CD4-positive, alpha-beta T cell treated with Interleukin-6 for 4 hours (primary cell): ENCODE data around the gene UBE2G2.

Experiments used
- DNase-seq: peaks from one replicate; pipeline ENCODE4 v3.0.0-alpha.2; 2020; ENCODE audit warnings: mixed read lengths

UBE2G2 gene

GRCh38 chr21:44801468-44802395, at the start of gene UBE2G2:
Gene UBE2G2, minus strand, starts transcription at chr21:44801820. Its CDS starts 72 bp downstream, at chr21:44801748.
- DNase-seq, result peak; percentile 85

GRCh38 chr21:44850905-44851657, 49.5 kb upstream of the UBE2G2 start:
- no peak for DNase-seq

GRCh38 chr21:44850208-44850800, 48.7 kb upstream of the UBE2G2 start:
- DNase-seq, result no peak

- no peak for DNase-seq
Measured at GRCh38 chr21:44849616-44850130, 48.1 kb upstream of the UBE2G2 start.

GRCh38 chr21:44848821-44849521, 47.4 kb upstream of the UBE2G2 start:
- DNase-seq, result no peak

GRCh38 chr21:44847261-44848056, 45.8 kb upstream of the UBE2G2 start:
- DNase-seq, result no peak

- peak; percentile 62 for DNase-seq
Measured at GRCh38 chr21:44846485-44847260, 45.1 kb upstream of the UBE2G2 start.

- no peak for DNase-seq
Measured at GRCh38 chr21:44846224-44846484, 44.5 kb upstream of the UBE2G2 start.

GRCh38 chr21:44845418-44846223, 44.0 kb upstream of the UBE2G2 start:
- DNase-seq, result peak; percentile 59

- DNase-seq, result no peak
Measured at GRCh38 chr21:44844256-44844655, 42.6 kb upstream of the UBE2G2 start.

GRCh38 chr21:44842721-44843445, 41.3 kb upstream of the UBE2G2 start:
- no peak for DNase-seq

- DNase-seq, result no peak
Measured at GRCh38 chr21:44842087-44842486, 40.5 kb upstream of the UBE2G2 start.

GRCh38 chr21:44840771-44841170, 39.2 kb upstream of the UBE2G2 start:
- no peak for DNase-seq

- no peak for DNase-seq
Measured at GRCh38 chr21:44838951-44839350, 37.3 kb upstream of the UBE2G2 start.

- no peak for DNase-seq
Measured at GRCh38 chr21:44838039-44838895, 36.6 kb upstream of the UBE2G2 start.

- no peak for DNase-seq
Measured at GRCh38 chr21:44837537-44837936, 35.9 kb upstream of the UBE2G2 start.

GRCh38 chr21:44836666-44837471, 35.2 kb upstream of the UBE2G2 start:
- DNase-seq, result no peak

- DNase-seq, result no peak
Measured at GRCh38 chr21:44836349-44836665, 34.7 kb upstream of the UBE2G2 start.
